H7 (cell line): ENCODE results near the gene CLASP1. TPM values are rescaled to one million over a fixed set of nuclear protein-coding genes. Genes with fewer than 3 reads are reported as not detected.
A peak's percentile ranks its signal among the peaks of the same experiment; 100 is the strongest.
"Not testable (repeated sequence)": the region's sequence is repeated elsewhere in the genome, so short reads cannot be mapped to it uniquely, and the experiment has no call there.

ENCODE experiments used
- DNase-seq: peaks from one replicate; pipeline ENCODE4 v3.0.0; 2012
- H3K27me3 ChIP-seq: 2 replicates; pipeline ENCODE4 v1.6.0; 2011; ENCODE audit warnings: mild to moderate bottlenecking, low read length; ENCODE audit not compliant: control insufficient read depth, insufficient read depth
- H3K36me3 ChIP-seq: replicated peaks from 2 replicates; pipeline ENCODE4 v1.5.1; 2011; ENCODE audit warnings: low read length; ENCODE audit not compliant: control insufficient read depth, insufficient read depth
- H3K4me3 ChIP-seq: 2 replicates; pipeline ENCODE4 v1.5.1; 2011; ENCODE audit warnings: low read depth, mild to moderate bottlenecking, control low read depth, low read length, moderate library complexity; ENCODE audit not compliant: insufficient read depth
- total RNA-seq: library from RNA; depleted of rRNA; stranded (reverse); fragments of >200 nt; shearing (Covaris generic); gene quantifications from 2 replicates; pipeline ENCODE4 v1.2.3, GENCODE V29; 2014

Gene CLASP1
- total RNA-seq, 1 experiment from 2014 or later: 22.9 TPM

- DNase-seq: no peak
- Histone ChIP-seq H3K4me3 (no peak overlapping the region), H3K36me3 (no peaks in the 10 kb centered on the region), H3K27me3 (no peaks in the 10 kb centered on the region)
These were observed 32.1 kb downstream of the CLASP1 start for GRCh38 chr2:121617042-121617599.

- no peak for DNase-seq
- Histone ChIP-seq H3K4me3 (no peak overlapping the region), H3K27me3 (no peaks in the 10 kb centered on the region), H3K36me3 (no peaks in the 10 kb centered on the region)
These were observed 35.5 kb downstream of the CLASP1 start for GRCh38 chr2:121613774-121614173.

- no peak overlapping the region for H3K4me3 ChIP-seq
- no peaks in the 10 kb centered on the region for H3K36me3 ChIP-seq
- no peaks in the 10 kb centered on the region for H3K27me3 ChIP-seq
- DNase-seq: no peak
These were observed 36.1 kb downstream of the CLASP1 start for GRCh38 chr2:121613152-121613551.

- no peak overlapping the region for H3K4me3 ChIP-seq
- no peak for DNase-seq
- no peaks in the 10 kb centered on the region for H3K36me3 ChIP-seq
- no peaks in the 10 kb centered on the region for H3K27me3 ChIP-seq
These were observed 37.2 kb downstream of the CLASP1 start for GRCh38 chr2:121611730-121612705.

GRCh38 chr2:121611048-121611649 lies 38.1 kb downstream of the CLASP1 start:
- H3K4me3 ChIP-seq, H3K36me3 ChIP-seq, H3K27me3 ChIP-seq, DNase-seq: not testable (repeated sequence)

GRCh38 chr2:121610487-121610874 lies 38.8 kb downstream of the CLASP1 start:
- not testable (repeated sequence) for H3K4me3 ChIP-seq, H3K27me3 ChIP-seq, DNase-seq, H3K36me3 ChIP-seq

- no peaks in the 10 kb centered on the region for H3K27me3 ChIP-seq
These were observed 40.3 kb downstream of the CLASP1 start for GRCh38 chr2:121608967-121609366.

GRCh38 chr2:121608367-121608766 lies 40.9 kb downstream of the CLASP1 start:
- no peak for DNase-seq
- Histone ChIP-seq H3K4me3 (no peak overlapping the region), H3K36me3 (peaks cover 3% of the 10 kb centered on the region; the same call in 1 of the 2 replicates), H3K27me3 (no peaks in the 10 kb centered on the region)

More at GRCh38 chr2:121608967-121609366, 40.3 kb downstream of the CLASP1 start:
- peaks cover 3% of the 10 kb centered on the region; the same call in 1 of the 2 replicates for H3K36me3 ChIP-seq
- DNase-seq: no peak
- H3K4me3 ChIP-seq: no peak overlapping the region

GRCh38 chr2:121605820-121606733 lies 43.2 kb downstream of the CLASP1 start:
- no peak overlapping the region for H3K4me3 ChIP-seq
- H3K27me3 ChIP-seq: no peaks in the 10 kb centered on the region
- peaks cover 3% of the 10 kb centered on the region; the same call in 1 of the 2 replicates for H3K36me3 ChIP-seq
- no peak for DNase-seq

GRCh38 chr2:121603185-121603584 lies 46.1 kb downstream of the CLASP1 start:
- Histone ChIP-seq H3K27me3 (no peaks in the 10 kb centered on the region), H3K4me3 (no peak overlapping the region), H3K36me3 (peaks cover 3% of the 10 kb centered on the region; the same call in 1 of the 2 replicates)
- DNase-seq: no peak

- no peak for DNase-seq
- H3K36me3 ChIP-seq: no peaks in the 10 kb centered on the region
- no peaks in the 10 kb centered on the region for H3K27me3 ChIP-seq
- H3K4me3 ChIP-seq: no peak overlapping the region
These were observed 49.2 kb downstream of the CLASP1 start for GRCh38 chr2:121599963-121600651.

GRCh38 chr2:121598087-121598486 lies 51.2 kb downstream of the CLASP1 start:
- no peak for DNase-seq
- H3K27me3 ChIP-seq: no peaks in the 10 kb centered on the region
- H3K36me3 ChIP-seq: no peaks in the 10 kb centered on the region
- H3K4me3 ChIP-seq: no peak overlapping the region

- no peaks in the 10 kb centered on the region for H3K36me3 ChIP-seq
- H3K4me3 ChIP-seq: no peak overlapping the region
- no peaks in the 10 kb centered on the region for H3K27me3 ChIP-seq
- DNase-seq: peak; percentile 44
These were observed 52.8 kb downstream of the CLASP1 start for GRCh38 chr2:121596221-121597080.
